Liver (tissue), 9 donors: ENCODE results near the gene CAPZB. TPM values are rescaled to one million over a fixed set of nuclear protein-coding genes. Genes with fewer than 3 reads are reported as not detected.

Experiments
- DNase-seq: peaks from one replicate; pipeline ENCODE4 v3.0.0-alpha.2; 2017; ENCODE audit warnings: low spot score
- H3K27ac ChIP-seq, 2 donors: one replicate each; pipeline ENCODE4 v1.7.0; 2013; ENCODE audit warnings: inconsistent platforms in 2 of 2, low read length in 2 of 2, control low read depth in 1 of 2, low read depth in 1 of 2, mild to moderate bottlenecking in 1 of 2
- H3K27me3 ChIP-seq, 4 donors: one replicate each; pipeline versions ENCODE4 v1.6.1 to v1.7.0; 2013; ENCODE audit warnings: low read length in 3 of 4, inconsistent platforms in 1 of 4, mild to moderate bottlenecking in 1 of 4, moderate library complexity in 1 of 4; ENCODE audit not compliant: control insufficient read depth in 4 of 4, insufficient read depth in 4 of 4
- H3K36me3 ChIP-seq, 4 donors: one replicate each; pipeline versions ENCODE4 v1.6.1 to v1.7.0; 2013; ENCODE audit warnings: low read length in 3 of 4, mild to moderate bottlenecking in 3 of 4, low read depth in 1 of 4, moderate library complexity in 1 of 4; ENCODE audit not compliant: control insufficient read depth in 4 of 4, insufficient read depth in 3 of 4
- H3K4me1 ChIP-seq, 4 donors: one replicate each; pipeline versions ENCODE4 v1.6.1 to v1.7.0; 2013; ENCODE audit warnings: low read length in 3 of 4, mild to moderate bottlenecking in 3 of 4, moderate library complexity in 1 of 4; ENCODE audit not compliant: control insufficient read depth in 4 of 4, insufficient read depth in 4 of 4
- H3K4me3 ChIP-seq, 3 donors: one replicate each; pipeline versions ENCODE4 v1.6.1 to v1.7.0; 2013; ENCODE audit warnings: low read length in 3 of 3, control low read depth in 1 of 3, low read depth in 1 of 3, mild to moderate bottlenecking in 1 of 3
- H3K9ac ChIP-seq, 2 donors: one replicate each; pipeline ENCODE4 v1.7.0; 2013; ENCODE audit warnings: low read length in 2 of 2, mild to moderate bottlenecking in 2 of 2, moderate library complexity in 2 of 2, control low read depth in 1 of 2, low read depth in 1 of 2
- H3K9me3 ChIP-seq, 4 donors: one replicate each; pipeline versions ENCODE4 v1.6.1 to v1.7.0; 2013; ENCODE audit warnings: low read length in 3 of 4; ENCODE audit not compliant: control insufficient read depth in 4 of 4
- ATF3 ChIP-seq: IDR thresholded peaks from 2 replicates; pipeline ENCODE4 v1.6.1; 2016; ENCODE audit warnings: antibody characterized with exemption
- CTCF ChIP-seq: fragments of 150-350 bp; IDR thresholded peaks from 2 replicates; pipeline ENCODE4 v1.5.1; 2017; ENCODE audit warnings: improper control_type of control experiment, low read depth, low read length; ENCODE audit not compliant: missing input control
- EGR1 ChIP-seq, 2 donors: IDR thresholded peaks; 2 replicates each; pipeline ENCODE4 v1.6.1; 2016 to 2018; ENCODE audit warnings: antibody characterized with exemption in 2 of 2, low read depth in 2 of 2
- FOXA1 ChIP-seq: IDR thresholded peaks from 2 replicates; pipeline ENCODE4 v1.6.1; 2016; ENCODE audit warnings: antibody characterized with exemption
- FOXA2 ChIP-seq: IDR thresholded peaks from 2 replicates; pipeline ENCODE4 v1.6.1; 2016; ENCODE audit warnings: antibody characterized with exemption
- GABPA ChIP-seq, 2 donors: IDR thresholded peaks in 1 of 2; conservative IDR thresholded peaks in 1 of 2; 2 replicates each; pipeline ENCODE4 v1.6.1; 2016; ENCODE audit warnings: antibody characterized with exemption in 2 of 2, mild to moderate bottlenecking in 1 of 2, moderate library complexity in 1 of 2
- HNF4A ChIP-seq, 2 donors: conservative IDR thresholded peaks; 2 replicates each; pipeline ENCODE4 v1.6.1; 2016; ENCODE audit warnings: antibody characterized with exemption in 2 of 2, mild to moderate bottlenecking in 2 of 2
- HNF4G ChIP-seq: IDR thresholded peaks from 2 replicates; pipeline ENCODE4 v1.6.1; 2016; ENCODE audit warnings: antibody characterized with exemption
- JUND ChIP-seq, 2 donors: IDR thresholded peaks; 2 replicates each; pipeline ENCODE4 v1.6.1; 2016; ENCODE audit warnings: antibody characterized with exemption in 2 of 2
- MAX ChIP-seq: IDR thresholded peaks from 2 replicates; pipeline ENCODE4 v1.6.1; 2016; ENCODE audit warnings: antibody characterized with exemption
- NR2F2 ChIP-seq: IDR thresholded peaks from 2 replicates; pipeline ENCODE4 v1.6.1; 2016; ENCODE audit warnings: antibody characterized with exemption
- RAD21 ChIP-seq, 2 donors: IDR thresholded peaks; 2 replicates each; pipeline ENCODE4 v1.6.1; 2016; ENCODE audit warnings: antibody characterized with exemption in 2 of 2, mild to moderate bottlenecking in 2 of 2
- REST ChIP-seq: IDR thresholded peaks from 2 replicates; pipeline ENCODE4 v1.6.1; 2016; ENCODE audit warnings: antibody characterized with exemption, mild to moderate bottlenecking
- RXRA ChIP-seq, 2 donors: IDR thresholded peaks; 2 replicates each; pipeline ENCODE4 v1.6.1; 2017 to 2018; ENCODE audit warnings: antibody characterized with exemption in 2 of 2, mild to moderate bottlenecking in 1 of 2
- SP1 ChIP-seq: IDR thresholded peaks from 2 replicates; pipeline ENCODE4 v1.6.1; 2018; ENCODE audit warnings: antibody characterized with exemption, mild to moderate bottlenecking
- TAF1 ChIP-seq: conservative IDR thresholded peaks from 2 replicates; pipeline ENCODE4 v1.6.1; 2016; ENCODE audit warnings: antibody characterized with exemption, mild to moderate bottlenecking
- YY1 ChIP-seq: IDR thresholded peaks from 2 replicates; pipeline ENCODE4 v1.6.1; 2016; ENCODE audit warnings: antibody characterized with exemption, mild to moderate bottlenecking
- ZBTB33 ChIP-seq: IDR thresholded peaks from 2 replicates; pipeline ENCODE4 v1.6.1; 2016; ENCODE audit warnings: antibody characterized with exemption
- WGBS: extraction: QIAGEN DNeasy Blood & Tissue Kit; methylation state at CpG from one replicate; pipeline ENCODE4 v1.1.7; 2013; 5-methylcytosine and 5-hydroxymethylcytosine counted together
- polyA plus RNA-seq, 2 donors: library from polyadenylated mRNA; stranded (reverse) in 1 of 2; unstranded in 1 of 2; fragments of 200-250 nt in 1 of 2; fragments of >200 nt in 1 of 2; fragmentation: Nextera tagmentation in 1 of 2; extraction: Ambion mirVana in 1 of 2; gene quantifications; one replicate each; pipeline versions ENCODE4 v1.2.1 to v1.2.3, GENCODE V29; 2013 to 2015
- total RNA-seq, 2 donors: library from RNA; depleted of rRNA; stranded (reverse); fragments of >200 nt; gene quantifications; one replicate each; pipeline ENCODE4 v1.2.3, GENCODE V29; 2014
- donor health status: healthy.
- donor health status: healthy.
- donor health status: healthy.
- donor health status: healthy.
- donor health status: healthy.

The CAPZB gene
- total and polyA plus RNA-seq, 4 donors = 38.3 to 98.9 (median 51.1) TPM

- no peak for DNase-seq
- no peak overlapping the region for H3K4me3 ChIP-seq
- H3K9ac ChIP-seq = no peak overlapping the region
- H3K36me3 ChIP-seq = peaks cover 0 to 20% (median under 1%) of the 10 kb centered on the region in 4 donors
- H3K27ac ChIP-seq = no peak overlapping the region
- H3K9me3 ChIP-seq = no peaks in the 10 kb centered on the region
- peaks cover 2 to 25% (median 14%) of the 10 kb centered on the region in 4 donors for H3K4me1 ChIP-seq
- no peaks in the 10 kb centered on the region for H3K27me3 ChIP-seq
- no peak for TF ChIP-seq FOXA2
- TF ChIP-seq MAX = no peak
- TF ChIP-seq HNF4A (conservative IDR thresholded peaks at IDR 0.05) = no peak
- no peak for TF ChIP-seq RAD21 (IDR thresholded peaks at IDR 0.05)
- TF ChIP-seq FOXA1 = no peak
- no peak for TF ChIP-seq ATF3
- no peak for TF ChIP-seq JUND (IDR thresholded peaks at IDR 0.05)
- no peak for TF ChIP-seq YY1
- no peak for TF ChIP-seq GABPA (IDR thresholded peaks at IDR 0.05 in 1 of 2, conservative IDR thresholded peaks at IDR 0.05 in 1 of 2)
- TF ChIP-seq RXRA (IDR thresholded peaks at IDR 0.05) = no peak
- no peak for TF ChIP-seq EGR1 (IDR thresholded peaks at IDR 0.05; ENCODE audit: low read depth in 2 of 2)
- no peak for TF ChIP-seq SP1
- TF ChIP-seq CTCF = no peak
- no peak for TF ChIP-seq REST
- TF ChIP-seq ZBTB33 = no peak
- TF ChIP-seq NR2F2 = no peak
- TF ChIP-seq HNF4G = no peak
- TF ChIP-seq TAF1 = no peak
- WGBS = 96% methylated on average over 14 of the region's 14 CpGs
Measured at GRCh38 chr1:19340387-19340937, 144.9 kb downstream of the CAPZB start.
